ENCODE data around the gene WDR82.

The WDR82 gene

GRCh38 chr3:52254608-52255007, 23.8 kb downstream of the WDR82 start (continued):
- TF ChIP-seq CSRNP3 (CRISPR knock-in tag; IDR thresholded peaks at IDR 0.05) (no peak), ZNF8 (CRISPR knock-in tag; IDR thresholded peaks at IDR 0.05) (no peak)

DNA sequence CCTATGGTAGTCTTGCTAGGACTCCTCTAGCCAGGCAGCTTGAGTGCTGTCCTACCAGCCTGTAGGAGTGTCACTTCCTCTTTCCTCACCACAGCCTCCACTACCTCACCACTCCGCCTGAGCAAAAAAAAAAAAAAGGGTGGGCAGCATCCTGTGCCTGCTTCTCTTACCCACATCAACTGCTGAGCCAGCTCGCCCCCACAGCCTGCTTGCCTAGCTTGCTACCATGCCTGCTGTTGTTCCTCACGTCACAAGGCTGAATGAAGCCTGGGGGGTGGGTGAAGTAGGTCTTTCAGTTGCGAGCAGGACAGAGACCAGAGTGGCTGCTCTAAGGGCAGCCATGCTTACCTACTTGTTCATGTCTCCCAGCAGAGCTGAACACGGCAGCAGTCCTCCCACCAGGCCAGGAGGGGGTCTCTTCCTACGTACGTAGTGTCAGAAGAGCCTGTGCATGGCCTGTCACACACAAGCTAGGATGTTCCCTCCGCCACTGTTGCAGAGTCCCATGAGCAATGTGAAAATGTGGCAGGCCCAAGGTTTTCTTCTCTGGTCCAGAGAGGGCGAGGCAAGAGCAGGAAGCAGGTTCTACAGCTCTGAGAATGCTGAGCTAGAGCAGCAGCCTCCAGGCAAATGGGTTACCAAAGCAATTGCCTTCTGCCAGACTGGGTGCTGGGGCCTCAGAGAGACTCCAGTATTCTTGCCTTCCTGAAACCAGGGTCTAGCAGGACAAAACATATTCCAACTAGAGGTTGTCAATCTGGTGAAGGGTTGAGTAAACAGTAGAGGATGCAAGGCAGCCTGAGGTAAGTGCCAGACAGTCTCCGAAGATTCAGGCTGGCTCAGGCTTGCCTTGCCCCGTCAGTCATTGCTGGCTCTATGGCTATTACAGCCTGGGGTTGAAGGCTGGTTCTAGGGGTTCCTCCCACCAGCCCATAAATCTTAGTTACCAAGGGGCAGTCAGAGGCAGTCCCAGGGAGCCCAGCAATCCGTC, 24.8 kb downstream of the WDR82 start:
- TF ChIP-seq CREB5 (CRISPR knock-in tag; IDR thresholded peaks at IDR 0.05; ENCODE audit: low read depth) = no peak
- TF ChIP-seq ZFP30 (CRISPR knock-in tag; IDR thresholded peaks at IDR 0.05) = no peak
- no peak for ATAC-seq

- ATAC-seq = no peak
Measured at GRCh38 chr3:52250122-52250521, 28.3 kb downstream of the WDR82 start.

GRCh38 chr3:52249683-52250082, 28.8 kb downstream of the WDR82 start:
- TF ChIP-seq CSRNP3 (CRISPR knock-in tag; IDR thresholded peaks at IDR 0.05) = no peak
- TF ChIP-seq ZC3H10 (CRISPR knock-in tag; IDR thresholded peaks at IDR 0.05) = no peak
- TF ChIP-seq ARNTL (CRISPR knock-in tag; IDR thresholded peaks at IDR 0.05; ENCODE audit: borderline replicate concordance, low read depth) = no peak
- no peak for TF ChIP-seq ZNF70 (CRISPR knock-in tag; IDR thresholded peaks at IDR 0.05)
- ATAC-seq = no peak

More at GRCh38 chr3:52250122-52250521, 28.3 kb downstream of the WDR82 start:
- TF ChIP-seq CSDC2 (CRISPR knock-in tag; IDR thresholded peaks at IDR 0.05) (no peak), TOX (CRISPR knock-in tag; IDR thresholded peaks at IDR 0.05; ENCODE audit: borderline replicate concordance) (no peak), CREB5 (CRISPR knock-in tag; IDR thresholded peaks at IDR 0.05; ENCODE audit: low read depth) (no peak), GLIS3 (CRISPR knock-in tag; IDR thresholded peaks at IDR 0.05) (no peak), PPARA (CRISPR knock-in tag; IDR thresholded peaks at IDR 0.05; ENCODE audit: borderline replicate concordance) (no peak), OSR1 (CRISPR knock-in tag; IDR thresholded peaks at IDR 0.05) (no peak)

GRCh38 chr3:52248816-52249547, 29.5 kb downstream of the WDR82 start:
- TF ChIP-seq PPARA (CRISPR knock-in tag; IDR thresholded peaks at IDR 0.05; ENCODE audit: borderline replicate concordance) (no peak), GLIS3 (CRISPR knock-in tag; IDR thresholded peaks at IDR 0.05) (no peak), CSRNP3 (CRISPR knock-in tag; IDR thresholded peaks at IDR 0.05) (no peak), TOX (CRISPR knock-in tag; IDR thresholded peaks at IDR 0.05; ENCODE audit: borderline replicate concordance) (no peak), BACH2 (CRISPR knock-in tag; IDR thresholded peaks at IDR 0.05; ENCODE audit: borderline replicate concordance) (no peak), ARNTL (CRISPR knock-in tag; IDR thresholded peaks at IDR 0.05; ENCODE audit: borderline replicate concordance, low read depth) (no peak), RARB (CRISPR knock-in tag; IDR thresholded peaks at IDR 0.05) (no peak), PATZ1 (CRISPR knock-in tag; IDR thresholded peaks at IDR 0.05; ENCODE audit: borderline replicate concordance) (no peak)
- no peak for ATAC-seq
